Keratinocyte (primary cell): Measurements from ENCODE around the gene RHEX.

Source experiments
- EZH2 ChIP-seq: IDR thresholded peaks from one replicate; pipeline ENCODE4 v1.6.1; 2012; ENCODE audit warnings: inconsistent platforms, mild to moderate bottlenecking, low read length, moderate library complexity
- TF ChIP-seq, protein P1 (sequence below), 3 experiments: IDR thresholded peaks in 1 of 3; conservative IDR thresholded peaks in 1 of 3; optimal IDR thresholded peaks in 1 of 3; 2 replicates in 2 of 3; 3 replicates in 1 of 3; pipeline versions ENCODE3 to v1.5.1; 2011; ENCODE audit warnings: low read length in 3 of 3, mild to moderate bottlenecking in 3 of 3, moderate library complexity in 2 of 3, control low read depth in 1 of 3, inconsistent platforms in 1 of 3; ENCODE audit not compliant: insufficient read depth in 2 of 3; ENCODE audit errors: extremely low read depth in 1 of 3

DNA sequence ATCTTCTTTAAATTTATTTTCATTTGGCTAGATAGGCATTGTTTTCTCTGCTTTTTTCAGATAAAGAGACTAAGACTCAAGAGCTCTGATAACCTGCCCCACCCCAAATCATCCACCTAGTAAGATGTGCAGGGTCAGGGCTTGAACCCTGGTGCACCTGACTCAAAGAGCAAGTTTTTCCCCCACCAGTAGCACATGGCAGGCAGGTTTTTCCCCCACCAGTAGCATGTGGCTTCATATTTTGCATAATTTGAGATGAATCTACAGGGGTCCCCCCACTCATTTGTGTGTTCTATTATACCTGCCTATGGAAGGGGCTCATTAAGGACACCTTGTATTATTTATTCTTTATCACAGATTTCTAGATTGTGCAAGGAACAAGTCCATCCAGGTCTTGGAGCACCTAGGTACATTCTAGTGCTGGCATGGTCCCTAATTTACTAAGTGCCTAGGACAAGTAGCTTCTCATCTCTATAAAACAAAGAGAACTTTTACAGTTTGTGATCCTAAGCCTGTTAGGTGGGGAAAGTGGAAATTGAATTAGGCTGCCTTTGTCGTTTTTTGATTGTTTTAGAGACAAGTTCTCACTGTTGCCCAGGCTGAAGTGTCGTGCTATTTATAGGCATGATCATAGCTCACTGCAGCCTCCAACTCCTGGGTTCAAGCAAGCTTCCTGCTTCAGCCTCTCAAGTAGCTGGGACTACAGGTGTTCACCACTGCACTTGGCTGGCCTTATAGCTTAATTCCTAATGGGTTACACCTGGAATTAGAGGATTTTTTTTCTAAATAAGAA, 16.1 kb upstream of the RHEX start:
- TF ChIP-seq, protein P1, sequence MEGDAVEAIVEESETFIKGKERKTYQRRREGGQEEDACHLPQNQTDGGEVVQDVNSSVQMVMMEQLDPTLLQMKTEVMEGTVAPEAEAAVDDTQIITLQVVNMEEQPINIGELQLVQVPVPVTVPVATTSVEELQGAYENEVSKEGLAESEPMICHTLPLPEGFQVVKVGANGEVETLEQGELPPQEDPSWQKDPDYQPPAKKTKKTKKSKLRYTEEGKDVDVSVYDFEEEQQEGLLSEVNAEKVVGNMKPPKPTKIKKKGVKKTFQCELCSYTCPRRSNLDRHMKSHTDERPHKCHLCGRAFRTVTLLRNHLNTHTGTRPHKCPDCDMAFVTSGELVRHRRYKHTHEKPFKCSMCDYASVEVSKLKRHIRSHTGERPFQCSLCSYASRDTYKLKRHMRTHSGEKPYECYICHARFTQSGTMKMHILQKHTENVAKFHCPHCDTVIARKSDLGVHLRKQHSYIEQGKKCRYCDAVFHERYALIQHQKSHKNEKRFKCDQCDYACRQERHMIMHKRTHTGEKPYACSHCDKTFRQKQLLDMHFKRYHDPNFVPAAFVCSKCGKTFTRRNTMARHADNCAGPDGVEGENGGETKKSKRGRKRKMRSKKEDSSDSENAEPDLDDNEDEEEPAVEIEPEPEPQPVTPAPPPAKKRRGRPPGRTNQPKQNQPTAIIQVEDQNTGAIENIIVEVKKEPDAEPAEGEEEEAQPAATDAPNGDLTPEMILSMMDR (optimal IDR thresholded peaks at IDR 0.05 in 1 of 3, IDR thresholded peaks at IDR 0.05 in 1 of 3, conservative IDR thresholded peaks at IDR 0.05 in 1 of 3; ENCODE audit: extremely low read depth in 1 of 3, insufficient read depth in 2 of 3, low read length in 3 of 3), result no peak
- TF ChIP-seq EZH2, result no peak
